Loucy (cell line): ENCODE data around the gene CDK4.

Experiments used
- H2AFZ ChIP-seq: fragments of 200-600 bp; sonication (generic); 2 replicates; pipeline ENCODE4 v1.6.0; 2016; ENCODE audit warnings: antibody characterized with exemption, mild to moderate bottlenecking, low read length, moderate library complexity
- H3F3A ChIP-seq: fragments of 200-600 bp; 2 replicates; pipeline ENCODE4 v1.6.0; 2016; ENCODE audit warnings: antibody characterized with exemption, low read depth, mild to moderate bottlenecking
- H3K27me3 ChIP-seq: fragments of 200-600 bp; sonication (generic); 2 replicates; pipeline ENCODE4 v1.6.1; 2014; ENCODE audit warnings: low read length, mild to moderate bottlenecking; ENCODE audit not compliant: insufficient read depth, poor library complexity, severe bottlenecking
- H3K36me3 ChIP-seq: fragments of 200-600 bp; sonication (generic); 2 replicates; pipeline ENCODE4 v1.6.1; 2016; ENCODE audit warnings: low read length; ENCODE audit not compliant: insufficient read depth
- H3K4me1 ChIP-seq: fragments of 200-600 bp; sonication (generic); 2 replicates; pipeline ENCODE4 v1.5.1; 2014; ENCODE audit warnings: low read length, mild to moderate bottlenecking; ENCODE audit not compliant: insufficient read depth, poor library complexity, severe bottlenecking
- H3K4me2 ChIP-seq: fragments of 200-600 bp; sonication (generic); 2 replicates; pipeline ENCODE4 v1.6.0; 2014; ENCODE audit warnings: antibody characterized with exemption, low read length, low read depth, mild to moderate bottlenecking; ENCODE audit not compliant: poor library complexity, severe bottlenecking
- H3K4me3 ChIP-seq: fragments of 200-600 bp; sonication (generic); 2 replicates; pipeline ENCODE4 v1.5.1; 2014; ENCODE audit warnings: low read length, mild to moderate bottlenecking, mixed read lengths; ENCODE audit not compliant: poor library complexity, severe bottlenecking
- H3K79me2 ChIP-seq: fragments of 200-600 bp; sonication (generic); 2 replicates; pipeline ENCODE4 v1.6.1; 2014; ENCODE audit warnings: low read length; ENCODE audit not compliant: insufficient read depth
- H3K9ac ChIP-seq: fragments of 200-600 bp; sonication (generic); 2 replicates; pipeline ENCODE4 v1.6.0; 2014; ENCODE audit warnings: mild to moderate bottlenecking, low read depth, low read length, moderate library complexity; ENCODE audit not compliant: poor library complexity, severe bottlenecking
- H3K9me2 ChIP-seq: fragments of 200-600 bp; sonication (generic); replicated peaks from 2 replicates; pipeline ENCODE4 v1.6.1; 2016; ENCODE audit warnings: low read depth, low read length, mixed read lengths
- H3K9me3 ChIP-seq: fragments of 200-600 bp; sonication (generic); 2 replicates; pipeline ENCODE4 v1.6.1; 2014; ENCODE audit warnings: mild to moderate bottlenecking, antibody characterized with exemption, low read length, low read depth; ENCODE audit not compliant: insufficient read depth
- H4K20me1 ChIP-seq: fragments of 200-600 bp; sonication (generic); 2 replicates; pipeline ENCODE4 v1.6.0; 2014; ENCODE audit warnings: antibody characterized with exemption, low read length, mild to moderate bottlenecking; ENCODE audit not compliant: insufficient read depth, poor library complexity, severe bottlenecking
- CTCF ChIP-seq: fragments of 200-600 bp; sonication (generic); conservative IDR thresholded peaks from 2 replicates; pipeline ENCODE4 v1.5.1; 2014; ENCODE audit warnings: mild to moderate bottlenecking, antibody characterized with exemption, low read length
- EZH2phosphoT487 ChIP-seq: fragments of 200-600 bp; IDR thresholded peaks from 2 replicates; pipeline ENCODE4 v1.6.1; 2018; ENCODE audit warnings: antibody characterized with exemption, mild to moderate bottlenecking, moderate library complexity, borderline replicate concordance

Gene CDK4

GRCh38 chr12:57783861-57784260 lies 31.8 kb upstream of the CDK4 start:
- Histone ChIP-seq H3K27me3 (no peaks in the 10 kb centered on the region), H3K36me3 (peaks cover 30% of the 10 kb centered on the region; the same call in 1 of the 2 replicates), H3K9ac (no peak overlapping the region), H3K4me2 (peak overlapping the region; percentile 85), H3K4me1 (peaks cover 25% of the 10 kb centered on the region), H3K79me2 (peaks cover 30% of the 10 kb centered on the region), H3F3A (no peaks in the 10 kb centered on the region), H4K20me1 (peaks cover 13% of the 10 kb centered on the region), H2AFZ (no peak overlapping the region), H3K9me2 (no peaks in the 10 kb centered on the region), H3K4me3 (peak overlapping the region; percentile 91), H3K9me3 (no peaks in the 10 kb centered on the region)
- no peak for TF ChIP-seq EZH2phosphoT487
- no peak for TF ChIP-seq CTCF

GRCh38 chr12:57783466-57783801 lies 31.3 kb upstream of the CDK4 start:
- Histone ChIP-seq H3K9me3 (no peaks in the 10 kb centered on the region), H3K27me3 (no peaks in the 10 kb centered on the region), H3K9ac (peak overlapping the region; percentile 85), H3K4me3 (peak overlapping the region; percentile 91), H4K20me1 (peaks cover 13% of the 10 kb centered on the region), H3F3A (no peaks in the 10 kb centered on the region), H3K4me1 (peaks cover 25% of the 10 kb centered on the region), H3K79me2 (peaks cover 30% of the 10 kb centered on the region), H3K36me3 (peaks cover 27% of the 10 kb centered on the region; the same call in 1 of the 2 replicates), H2AFZ (no peak overlapping the region), H3K4me2 (peak overlapping the region; percentile 85), H3K9me2 (no peaks in the 10 kb centered on the region)
- TF ChIP-seq EZH2phosphoT487: no peak
- no peak for TF ChIP-seq CTCF

- Histone ChIP-seq H3K9ac (peak within 1 kb of the TSS; percentile 85), H3F3A (no peaks in the 10 kb centered on the region), H3K9me3 (no peaks in the 10 kb centered on the region), H4K20me1 (peaks cover 13% of the 10 kb centered on the region), H3K4me1 (peaks cover 25% of the 10 kb centered on the region), H3K27me3 (no peaks in the 10 kb centered on the region), H3K79me2 (peaks cover 30% of the 10 kb centered on the region), H3K4me3 (peak within 1 kb of the TSS; percentile 91), H3K4me2 (peak within 1 kb of the TSS; percentile 85), H3K36me3 (peaks cover 21% of the 10 kb centered on the region; the same call in 1 of the 2 replicates), H3K9me2 (no peaks in the 10 kb centered on the region), H2AFZ (peak within 1 kb of the TSS; percentile 49)
- TF ChIP-seq EZH2phosphoT487 (no peak), CTCF (peak; percentile 93)
Measured at GRCh38 chr12:57782608-57783465, 30.7 kb upstream of the CDK4 start, which contains the start of gene TSFM. TSS of gene TSFM (plus strand) at chr12:57782787. CDS start at chr12:57782802, 15 bp downstream.
